GM12878 (cell line): ENCODE measurements around the gene KCTD17. TPM values are rescaled to one million over a fixed set of nuclear protein-coding genes. Genes with fewer than 3 reads are reported as not detected.

Experiments used
- ATAC-seq: fragments of 200-7000 bp; cut with Tn5 transposase; 3 replicates; pipeline ENCODE4 v1.9.1; 2020; ENCODE audit warnings: mild to moderate bottlenecking, moderate library complexity
- BruUV-seq: library from RNA; stranded (reverse); fragments of 400-500 nt; replicated peaks from 2 replicates; lab custom pipeline; 2021; lab: Mats Ljungman, UMichigan
- CTCF ChIA-PET: fragments of 300-600 bp; sonication (Branson Sonifier 250); formaldehyde crosslinking; extraction: SDS; loops from one replicate; lab custom pipeline; 2021; ENCODE audit warnings: inconsistent platforms; lab: Yijun Ruan, JAX
- POLR2A ChIA-PET: fragments of 350-600 bp; formaldehyde crosslinking; extraction: SDS; loops from one replicate; lab custom pipeline; 2021; ENCODE audit warnings: inconsistent platforms; lab: Charles Lee
- RAD21 ChIA-PET: fragments of 300-600 bp; sonication (Branson Sonifier 250); formaldehyde crosslinking; loops from one replicate; lab custom pipeline; 2023; ENCODE audit warnings: antibody characterized with exemption; ENCODE audit not compliant: unreplicated experiment; lab: Charles Lee
- SMC1A ChIA-PET: fragments of 300-600 bp; sonication (Branson Sonifier 250); formaldehyde crosslinking; loops from one replicate; lab custom pipeline; 2023; ENCODE audit not compliant: unreplicated experiment, uncharacterized antibody; lab: Charles Lee
- DNase-seq: peaks from one replicate; pipeline ENCODE4 v3.0.0-alpha.2; 2011; ENCODE audit warnings: low read depth, low spot score
- FAIRE-seq: peaks from 3 replicates; lab custom pipeline; 2011; peaks lifted over from hg19 to GRCh38; lab: Jason Lieb, UNC
- H2AFZ ChIP-seq: 2 replicates; pipeline ENCODE4 v1.6.0; 2011; ENCODE audit warnings: low read depth, low read length, control low read depth; ENCODE audit not compliant: control insufficient read depth
- H3K27ac ChIP-seq: 2 replicates; pipeline ENCODE4 v1.5.1; 2011; ENCODE audit warnings: control low read depth; ENCODE audit not compliant: control insufficient read depth, insufficient read depth
- H3K27me3 ChIP-seq, 2 experiments: replicated peaks in 1 of 2; 2 replicates each; pipeline versions ENCODE4 v1.6.0 to v1.6.1; 2011; ENCODE audit warnings: low read length in 1 of 2; ENCODE audit not compliant: control insufficient read depth in 2 of 2, insufficient read depth in 2 of 2
- H3K36me3 ChIP-seq, 2 experiments: 2 replicates each; pipeline ENCODE4 v1.5.1; 2011; ENCODE audit warnings: low read length in 1 of 2; ENCODE audit not compliant: control insufficient read depth in 2 of 2, insufficient read depth in 2 of 2
- H3K4me1 ChIP-seq: 2 replicates; pipeline ENCODE4 v1.6.1; 2011; ENCODE audit warnings: mild to moderate bottlenecking, low read length, moderate library complexity, mixed read lengths; ENCODE audit not compliant: control insufficient read depth, insufficient read depth
- H3K4me2 ChIP-seq: 2 replicates; pipeline ENCODE4 v1.6.0; 2011; ENCODE audit warnings: control low read depth; ENCODE audit not compliant: control insufficient read depth, insufficient read depth
- H3K4me3 ChIP-seq: fragments of 200-600 bp; sonication (generic); 2 replicates; pipeline ENCODE4 v1.5.1; 2016
- H3K79me2 ChIP-seq: 2 replicates; pipeline ENCODE4 v1.6.0; 2011; ENCODE audit warnings: low read length; ENCODE audit not compliant: control insufficient read depth, insufficient read depth
- H3K9ac ChIP-seq: 2 replicates; pipeline ENCODE4 v1.8.0; 2011; ENCODE audit warnings: low read length, control low read depth, mixed read lengths; ENCODE audit not compliant: control insufficient read depth, insufficient read depth
- H3K9me3 ChIP-seq: replicated peaks from 3 replicates; pipeline ENCODE4 v1.5.1; 2011; ENCODE audit warnings: mild to moderate bottlenecking, low read length; ENCODE audit not compliant: control insufficient read depth, insufficient read depth
- H4K20me1 ChIP-seq: 2 replicates; pipeline ENCODE4 v1.6.0; 2011; ENCODE audit not compliant: control insufficient read depth, insufficient read depth
- CBX3 ChIP-seq: fragments of 200-600 bp; sonication (generic); IDR thresholded peaks from 2 replicates; pipeline ENCODE4 v1.6.1; 2016; ENCODE audit warnings: low read depth, borderline replicate concordance
- CHD1 ChIP-seq: IDR thresholded peaks from 2 replicates; pipeline ENCODE4 v1.6.1; 2012; ENCODE audit warnings: low read depth, low read length, improper control_type of control experiment
- CTCF ChIP-seq, 3 experiments: IDR thresholded peaks in 2 of 3; conservative IDR thresholded peaks in 1 of 3; 2 replicates each; pipeline ENCODE4 v1.5.1; 2011; ENCODE audit warnings: low read depth in 3 of 3, low read length in 3 of 3, mild to moderate bottlenecking in 3 of 3, control low read depth in 2 of 3, moderate library complexity in 2 of 3, inconsistent platforms in 1 of 3, mixed read lengths in 1 of 3; ENCODE audit not compliant: control insufficient read depth in 2 of 3, insufficient read depth in 1 of 3; ENCODE audit errors: extremely low read depth in 1 of 3
- ETV6 ChIP-seq, 2 experiments: fragments of 450-650 bp in 1 of 2; IDR thresholded peaks in 1 of 2; conservative IDR thresholded peaks in 1 of 2; 2 replicates each; pipeline ENCODE4 v1.6.1; 2014; ENCODE audit warnings: antibody characterized with exemption in 1 of 2, borderline replicate concordance in 1 of 2, low read depth in 1 of 2, mild to moderate bottlenecking in 1 of 2, moderate library complexity in 1 of 2
- FOXM1 ChIP-seq: IDR thresholded peaks from 2 replicates; pipeline ENCODE4 v1.6.1; 2012; ENCODE audit warnings: low read depth, mild to moderate bottlenecking, inconsistent platforms, low read length, moderate library complexity
- HDGF ChIP-seq: fragments of 450-650 bp; IDR thresholded peaks from 2 replicates; pipeline ENCODE4 v1.6.1; 2016; ENCODE audit warnings: antibody characterized with exemption
- IKZF1 ChIP-seq: fragments of 450-650 bp; conservative IDR thresholded peaks from 2 replicates; pipeline ENCODE4 v1.6.1; 2017; ENCODE audit warnings: antibody characterized with exemption, mild to moderate bottlenecking
- MXI1 ChIP-seq: fragments of 150-350 bp; IDR thresholded peaks from 2 replicates; pipeline ENCODE4 v1.6.1; 2011; ENCODE audit warnings: low read depth, mild to moderate bottlenecking, inconsistent platforms, low read length, improper control_type of control experiment
- PKNOX1 ChIP-seq: fragments of 450-650 bp; IDR thresholded peaks from 2 replicates; pipeline ENCODE4 v1.6.1; 2016; ENCODE audit warnings: mild to moderate bottlenecking
- POLR2AphosphoS2 ChIP-seq: IDR thresholded peaks from 2 replicates; pipeline ENCODE4 v1.6.1; 2011; ENCODE audit warnings: low read depth, mild to moderate bottlenecking, low read length, improper control_type of control experiment, moderate library complexity
- RELA ChIP-seq: fragments of 450-650 bp; IDR thresholded peaks from 2 replicates; pipeline ENCODE4 v1.8.0; 2014; ENCODE audit warnings: borderline replicate concordance; ENCODE audit not compliant: partially characterized antibody
- SP1 ChIP-seq: IDR thresholded peaks from one replicate; pipeline ENCODE4 v1.6.1; 2011; ENCODE audit warnings: low read depth, low read length
- SRF ChIP-seq, 2 experiments: IDR thresholded peaks; 2 replicates each; pipeline ENCODE4 v1.6.1; 2011; ENCODE audit warnings: low read depth in 2 of 2, low read length in 2 of 2, mild to moderate bottlenecking in 1 of 2, moderate library complexity in 1 of 2
- WRNIP1 ChIP-seq: IDR thresholded peaks from 2 replicates; pipeline ENCODE4 v1.6.1; 2011; ENCODE audit warnings: low read depth, low read length, improper control_type of control experiment, borderline replicate concordance
- YBX1 ChIP-seq: fragments of 450-650 bp; IDR thresholded peaks from 2 replicates; pipeline ENCODE4 v1.6.1; 2016; ENCODE audit warnings: antibody characterized with exemption
- ZNF622 ChIP-seq: fragments of 450-650 bp; IDR thresholded peaks from 2 replicates; pipeline ENCODE4 v1.6.1; 2017; ENCODE audit warnings: mild to moderate bottlenecking, inconsistent platforms
- ZNF687 ChIP-seq: fragments of 450-650 bp; IDR thresholded peaks from 2 replicates; pipeline ENCODE4 v1.6.1; 2017; ENCODE audit warnings: mild to moderate bottlenecking, moderate library complexity
- WGBS: methylation state at CpG from one replicate; pipeline ENCODE4 v1.1.6; 2016; ENCODE audit warnings: low lambda C conversion rate; ENCODE audit not compliant: insufficient replicate concordance, insufficient coverage; ENCODE audit errors: missing lambda C conversion rate; 5-methylcytosine and 5-hydroxymethylcytosine counted together
- in situ Hi-C: fragments of 300-500 bp; cut with MboI; formaldehyde crosslinking; loops from 9 replicates; pipeline ENCODE4 v1.14.3; 2018; ENCODE audit warnings: mixed read lengths
- intact Hi-C: fragments of 100-400 bp; cut with micrococcal nuclease; formaldehyde crosslinking; loops from one replicate; pipeline ENCODE4 v1.14.2; 2022; ENCODE audit not compliant: unreplicated experiment
- polyA plus RNA-seq, 11 experiments: library from polyadenylated mRNA; depleted of rRNA in 4 of 11; unstranded in 6 of 11; stranded (reverse) in 5 of 11; fragments of >200 nt; fragmentation: Nextera tagmentation in 4 of 11; fragmentation: Illumina TruSeq in 1 of 11; extraction: Ambion mirVana in 4 of 11; extraction: Trizol in 1 of 11; gene quantifications; 1 replicate in 1 of 11; 2 replicates in 10 of 11; pipeline versions ENCODE4 v1.2.1 to v1.2.3, GENCODE V29; 2011 to 2016; ENCODE audit warnings: inconsistent platforms in 2 of 11, missing spikeins in 2 of 11, low read depth in 1 of 11
- total RNA-seq, 4 experiments: library from RNA; depleted of rRNA in 3 of 4; stranded (reverse); fragments of >200 nt in 3 of 4; fragmentation: Illumina TruSeq in 1 of 4; extraction: Trizol in 1 of 4; gene quantifications; 2 replicates each; pipeline versions ENCODE4 v1.2.1 to v1.2.3, GENCODE V29; 2013 to 2021

The KCTD17 gene
- total and polyA plus RNA-seq, 10 of the 15 experiments (the other 5 are each of a cell fraction or from before 2014, with no cell fraction given) = 0.16 to 18.4 (median 10.1) TPM; not detected in 1

GRCh38 chr22:37097346-37097745 lies 45.8 kb downstream of the KCTD17 start:
- in situ Hi-C loops = no loop called here
- BruUV-seq = no TSS peak
- no peak overlapping the region for H3K27ac ChIP-seq
- no peak overlapping the region for H2AFZ ChIP-seq
- no peak for ATAC-seq
- ChIA-PET POLR2A (no interaction called here), CTCF (no interaction called here), RAD21 (no interaction called here), SMC1A (no interaction called here)
- intact Hi-C loops = no loop called here
- no peaks in the 10 kb centered on the region for H3K79me2 ChIP-seq
- 66% methylated on average over 13 of the region's 13 CpGs for WGBS
- no peak for FAIRE-seq
- no peaks in the 10 kb centered on the region for H3K36me3 ChIP-seq
- H3K4me3 ChIP-seq = no peak overlapping the region
- peaks cover 1 to 5% of the 10 kb centered on the region in 2 experiments; a peak in 3 of 4 replicates for H3K27me3 ChIP-seq
- no peak overlapping the region for H3K9ac ChIP-seq
- DNase-seq = no peak
- no peaks in the 10 kb centered on the region for H4K20me1 ChIP-seq
- H3K4me1 ChIP-seq = no peaks in the 10 kb centered on the region
- H3K9me3 ChIP-seq = no peaks in the 10 kb centered on the region
- no peak overlapping the region for H3K4me2 ChIP-seq
- no peak for TF ChIP-seq WRNIP1
- TF ChIP-seq FOXM1 = no peak
- no peak for TF ChIP-seq YBX1
- no peak for TF ChIP-seq PKNOX1
- TF ChIP-seq CHD1 = no peak
- TF ChIP-seq MXI1 = no peak
- no peak for TF ChIP-seq ETV6 (conservative IDR thresholded peaks at IDR 0.05 in 1 of 2, IDR thresholded peaks at IDR 0.05 in 1 of 2; ENCODE audit: borderline replicate concordance in 1 of 2, low read depth in 1 of 2)
- no peak for TF ChIP-seq RELA
- no peak for TF ChIP-seq ZNF687
- TF ChIP-seq CBX3 = no peak
- no peak for TF ChIP-seq CTCF (IDR thresholded peaks at IDR 0.05 in 2 of 3, conservative IDR thresholded peaks at IDR 0.05 in 1 of 3; ENCODE audit: control insufficient read depth in 2 of 3, extremely low read depth in 1 of 3, insufficient read depth in 1 of 3, low read depth in 3 of 3, low read length in 3 of 3)
- TF ChIP-seq SP1 = no peak
- no peak for TF ChIP-seq HDGF
- no peak for TF ChIP-seq POLR2AphosphoS2
- TF ChIP-seq ZNF622 = no peak
- no peak for TF ChIP-seq SRF (IDR thresholded peaks at IDR 0.05; ENCODE audit: low read depth in 2 of 2, low read length in 2 of 2)
- no peak for TF ChIP-seq IKZF1
